ENCODE data around the gene VPS39. TPM values are rescaled to one million over a fixed set of nuclear protein-coding genes. Genes with fewer than 3 reads are reported as not detected.

VPS39 gene
- total RNA-seq, 2 donors from 2014 or later = 56.0 to 56.2 TPM

- DNase-seq = no peak
- ATAC-seq = no peak
- intact Hi-C loops (cut with DNase I, micrococcal nuclease) = no loop called here
These were observed 57.7 kb downstream of the VPS39 start for GRCh38 chr15:42150219-42150970.

DNA sequence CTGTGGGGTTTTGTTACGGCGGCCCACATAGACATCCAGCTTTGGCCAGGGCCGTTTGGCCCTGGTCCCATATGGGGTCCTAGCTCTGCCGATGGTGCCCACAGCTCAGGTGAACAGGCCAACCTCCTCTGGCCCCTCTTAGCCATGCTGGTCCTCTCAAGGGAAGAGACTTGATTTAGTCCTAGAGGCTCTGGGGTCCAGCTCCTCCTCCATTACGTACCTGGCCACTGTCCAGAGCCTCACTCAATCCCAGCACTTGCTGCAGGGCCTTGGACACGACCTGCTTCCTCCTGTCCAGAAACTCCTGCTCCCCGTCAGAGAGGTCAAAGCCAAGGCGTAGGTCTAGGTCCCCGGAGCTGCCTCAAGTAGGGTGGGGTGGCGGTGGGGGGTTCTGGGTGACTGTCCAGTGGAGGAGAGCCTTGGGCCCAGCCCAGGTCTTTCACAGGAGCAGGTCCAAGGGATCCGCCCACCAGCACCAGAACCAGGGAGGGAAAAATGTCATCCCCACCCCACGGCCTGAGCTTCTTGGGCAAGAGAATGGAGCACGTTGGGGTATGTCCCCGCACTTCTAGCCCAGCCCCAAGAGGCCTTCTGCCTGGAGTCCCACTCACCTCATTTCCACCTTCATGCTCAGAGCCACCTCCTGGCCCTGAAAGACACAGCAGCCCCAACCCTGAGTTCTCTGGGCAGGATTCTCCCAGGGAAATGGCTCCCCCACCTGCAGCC, 58.4 kb downstream of the VPS39 start:
- DNase-seq (no peak), ATAC-seq (no peak)
- intact Hi-C loops (cut with DNase I, micrococcal nuclease) = no loop called here

DNA sequence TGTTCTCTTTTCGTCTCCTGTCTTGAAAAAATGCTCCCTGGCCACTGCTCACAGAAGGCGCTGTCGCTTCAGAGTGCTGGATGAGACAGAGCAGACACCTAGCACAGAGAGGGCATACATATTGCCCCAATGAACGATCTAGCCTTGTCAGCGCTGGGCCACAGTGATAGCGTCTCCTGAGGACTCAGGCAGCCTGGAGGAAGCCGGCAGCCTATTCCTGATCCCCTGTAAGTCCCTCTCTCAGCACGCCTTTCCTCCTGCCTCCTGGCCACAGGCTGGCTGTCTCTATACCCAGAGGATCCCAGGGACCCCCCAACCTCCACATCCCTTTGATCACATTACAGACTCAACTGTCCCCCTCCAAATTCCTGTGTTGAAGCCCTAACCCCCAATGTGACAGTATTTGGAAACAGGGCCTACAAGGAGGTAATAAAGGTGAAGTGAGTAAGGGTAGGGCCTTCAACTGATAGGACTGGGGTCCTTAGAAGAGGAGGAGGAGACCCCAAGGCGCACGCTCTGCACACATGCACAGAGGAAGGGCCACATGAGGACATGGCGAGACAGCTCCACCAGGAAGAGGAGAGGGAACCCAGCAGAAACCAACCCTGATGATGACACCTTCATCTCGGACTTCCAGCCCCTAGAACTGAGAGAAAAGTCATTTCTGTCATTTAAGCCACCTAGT, 59.2 kb downstream of the VPS39 start:
- DNase-seq (no peak), ATAC-seq (no peak)
- intact Hi-C loops (cut with DNase I, micrococcal nuclease) = no loop called here

GRCh38 chr15:42147431-42147735, 60.7 kb downstream of the VPS39 start:
- intact Hi-C loops (cut with DNase I, micrococcal nuclease) = no loop called here
- ATAC-seq (no peak), DNase-seq (no peak)

DNA sequence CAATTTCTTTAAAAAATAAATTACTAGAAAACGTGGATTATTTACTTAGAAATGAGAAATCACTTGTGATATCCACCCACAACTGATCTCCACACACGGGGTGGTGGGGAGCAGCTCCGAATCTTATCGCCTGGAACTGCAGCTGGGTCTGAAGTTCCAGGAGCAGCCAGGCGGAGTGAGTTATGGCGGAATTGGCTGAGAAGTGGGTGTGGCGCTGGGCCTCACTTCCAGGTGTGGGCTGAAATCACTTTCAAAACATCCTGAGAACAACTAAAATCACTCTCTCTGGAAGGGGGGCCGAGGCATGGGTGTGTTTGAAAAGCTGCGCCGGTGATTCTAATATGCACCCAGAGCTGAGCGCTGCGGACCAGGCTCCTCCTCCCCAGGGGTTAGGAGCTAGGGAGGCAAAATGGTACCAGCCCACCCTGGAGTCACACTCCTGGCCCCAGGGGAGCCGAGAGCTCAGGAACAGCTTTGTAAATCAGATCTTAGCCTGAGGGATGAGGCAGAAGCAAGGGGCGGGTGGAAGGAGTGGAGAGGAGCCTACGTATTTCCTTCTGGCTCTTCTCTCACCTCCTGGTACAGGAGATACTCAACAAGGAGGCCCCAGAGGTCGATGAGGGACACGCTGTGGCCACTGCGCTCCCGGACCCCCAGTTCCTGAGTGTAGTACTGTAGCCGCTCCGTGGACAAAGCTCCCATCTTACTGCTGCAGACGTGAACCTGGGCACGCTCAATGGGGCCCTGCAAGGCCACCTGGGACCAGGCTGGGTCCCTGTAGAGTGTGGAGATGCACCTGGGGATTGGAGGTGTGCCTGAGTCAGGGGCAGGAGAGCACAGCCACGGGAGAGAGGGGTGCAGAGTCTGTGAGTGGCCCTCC, 61.3 kb downstream of the VPS39 start:
- DNase-seq (no peak), ATAC-seq (peak; percentile 14)
- intact Hi-C loops (cut with DNase I, micrococcal nuclease) = no loop called here

GRCh38 chr15:42145546-42146455, 62.3 kb downstream of the VPS39 start:
- intact Hi-C loops (cut with DNase I, micrococcal nuclease) = no loop called here
- DNase-seq = no peak
- ATAC-seq = no peak

GRCh38 chr15:42144841-42145375, 63.2 kb downstream of the VPS39 start:
- ATAC-seq (no peak), DNase-seq (peak in 1 of 2 donors; percentile 9)
- intact Hi-C loops (cut with DNase I, micrococcal nuclease) = no loop called here

DNA sequence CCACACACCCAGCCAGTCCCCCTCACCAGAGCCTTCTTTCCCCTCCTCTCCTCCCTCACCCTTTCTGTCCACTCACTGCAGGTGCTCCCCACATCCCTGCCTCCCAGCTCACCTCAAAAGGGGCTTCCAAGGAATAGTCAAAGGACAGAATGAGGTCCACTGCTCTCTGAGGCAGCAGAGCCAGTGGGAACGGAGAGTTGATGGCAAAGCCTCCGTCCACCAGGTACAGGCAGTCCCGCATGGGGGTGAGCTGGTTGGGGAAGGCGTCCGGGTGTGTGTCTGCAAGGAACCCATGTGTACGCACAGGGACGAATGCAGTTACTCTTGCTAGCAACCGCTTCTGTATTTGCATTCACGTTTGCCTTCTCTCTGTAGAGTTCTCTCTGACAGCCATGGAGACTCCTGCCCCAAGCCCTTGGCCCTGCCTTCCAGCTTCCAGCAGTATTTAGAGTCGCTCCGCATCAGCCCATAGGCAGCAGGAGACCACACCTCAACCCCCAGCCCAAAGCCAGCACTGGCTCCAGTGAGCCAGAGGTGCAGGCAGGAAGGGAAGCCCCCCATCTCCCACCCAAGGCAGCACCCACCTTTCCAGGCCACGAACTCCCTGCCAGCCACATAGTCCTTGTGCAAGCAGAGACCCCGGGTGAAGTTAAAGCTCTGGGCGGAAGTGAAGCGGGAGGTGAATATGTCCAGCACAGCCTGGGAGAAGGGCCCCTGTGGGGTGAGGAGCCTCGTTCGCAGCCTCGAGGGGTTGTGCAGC, 64.1 kb downstream of the VPS39 start:
- no peak for ATAC-seq
- intact Hi-C loops (cut with DNase I, micrococcal nuclease) = no loop called here
- DNase-seq = peak in 1 of 2 donors; percentile 21

GRCh38 chr15:42143356-42143755, 64.7 kb downstream of the VPS39 start:
- DNase-seq (peak in 1 of 2 donors; percentile 18), ATAC-seq (no peak)
- intact Hi-C loops (cut with DNase I, micrococcal nuclease) = no loop called here

GRCh38 chr15:42141795-42142667, 66.1 kb downstream of the VPS39 start:
- intact Hi-C loops (cut with DNase I, micrococcal nuclease) = no loop called here
- ATAC-seq (no peak), DNase-seq (no peak)

GRCh38 chr15:42141246-42141645, 66.9 kb downstream of the VPS39 start:
- DNase-seq (peak in 1 of 2 donors; percentile 10), ATAC-seq (no peak)
- intact Hi-C loops (cut with DNase I, micrococcal nuclease) = no loop called here

GRCh38 chr15:42140383-42141070, 67.6 kb downstream of the VPS39 start:
- ATAC-seq (no peak), DNase-seq (no peak)
- intact Hi-C loops (cut with DNase I, micrococcal nuclease) = no loop called here

GRCh38 chr15:42139596-42139995, 68.5 kb downstream of the VPS39 start:
- ATAC-seq = peak; percentile 64
- DNase-seq = no peak
- intact Hi-C loops (cut with DNase I, micrococcal nuclease) = loop anchor here in 1 of 2 donors (10.0 kb wide), 1 partner anchor 155 kb away; no protein-coding TSS in a partner anchor

GRCh38 chr15:42138968-42139386, 69.1 kb downstream of the VPS39 start:
- intact Hi-C loops (cut with DNase I, micrococcal nuclease) = loop anchor here in 1 of 2 donors (10.0 kb wide), 1 partner anchor 154 kb away; no protein-coding TSS in a partner anchor
- ATAC-seq (peak; percentile 59), DNase-seq (peak; percentile 80 to 91)

GRCh38 chr15:42138411-42138810, 69.7 kb downstream of the VPS39 start:
- DNase-seq (peak in 1 of 2 donors; percentile 18), ATAC-seq (no peak)
- intact Hi-C loops (cut with DNase I, micrococcal nuclease) = loop anchor here in 1 of 2 donors (10.0 kb wide), 1 partner anchor 154 kb away; no protein-coding TSS in a partner anchor
